Measurements from ENCODE around the gene FXYD1.
"Not testable (repeated sequence)": the region's sequence is repeated elsewhere in the genome, so short reads cannot be mapped to it uniquely, and the experiment has no call there.

- not testable (repeated sequence) for TF ChIP-seq CTCF (IDR thresholded peaks at IDR 0.05); ZNF263 (CRISPR knock-in tag; IDR thresholded peaks at IDR 0.05; ENCODE audit: low read depth); FOXJ3 (CRISPR knock-in tag; IDR thresholded peaks at IDR 0.05; ENCODE audit: borderline replicate concordance); PRRX2 (CRISPR knock-in tag; IDR thresholded peaks at IDR 0.05); CREB1 (CRISPR knock-in tag; IDR thresholded peaks at IDR 0.05); ZNF138 (CRISPR knock-in tag; conservative IDR thresholded peaks at IDR 0.05); NR1H2 (CRISPR knock-in tag; IDR thresholded peaks at IDR 0.05); FOXP4 (CRISPR knock-in tag; IDR thresholded peaks at IDR 0.05); FOXP1 (CRISPR knock-in tag; IDR thresholded peaks at IDR 0.05; ENCODE audit: borderline replicate concordance)
- TF ChIP-seq, protein P1, sequence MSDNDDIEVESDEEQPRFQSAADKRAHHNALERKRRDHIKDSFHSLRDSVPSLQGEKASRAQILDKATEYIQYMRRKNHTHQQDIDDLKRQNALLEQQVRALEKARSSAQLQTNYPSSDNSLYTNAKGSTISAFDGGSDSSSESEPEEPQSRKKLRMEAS (CRISPR knock-in tag; IDR thresholded peaks at IDR 0.05) = not testable (repeated sequence)
- TF ChIP-seq, protein P2, sequence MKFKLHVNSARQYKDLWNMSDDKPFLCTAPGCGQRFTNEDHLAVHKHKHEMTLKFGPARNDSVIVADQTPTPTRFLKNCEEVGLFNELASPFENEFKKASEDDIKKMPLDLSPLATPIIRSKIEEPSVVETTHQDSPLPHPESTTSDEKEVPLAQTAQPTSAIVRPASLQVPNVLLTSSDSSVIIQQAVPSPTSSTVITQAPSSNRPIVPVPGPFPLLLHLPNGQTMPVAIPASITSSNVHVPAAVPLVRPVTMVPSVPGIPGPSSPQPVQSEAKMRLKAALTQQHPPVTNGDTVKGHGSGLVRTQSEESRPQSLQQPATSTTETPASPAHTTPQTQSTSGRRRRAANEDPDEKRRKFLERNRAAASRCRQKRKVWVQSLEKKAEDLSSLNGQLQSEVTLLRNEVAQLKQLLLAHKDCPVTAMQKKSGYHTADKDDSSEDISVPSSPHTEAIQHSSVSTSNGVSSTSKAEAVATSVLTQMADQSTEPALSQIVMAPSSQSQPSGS (CRISPR knock-in tag; IDR thresholded peaks at IDR 0.05; ENCODE audit: borderline replicate concordance, low read depth) = not testable (repeated sequence)
Measured at GRCh38 chr19:35101949-35102348, 36.7 kb upstream of the FXYD1 start.

Measured in WTC11 (cell line).